CD8-positive, alpha-beta memory T cell (primary cell): ENCODE results near the gene CBLN2. TPM values are rescaled to one million over a fixed set of nuclear protein-coding genes. Genes with fewer than 3 reads are reported as not detected.

Experiments
- CTCF ChIA-PET: fragments of 350-600 bp; sonication (Branson Sonifier 250); formaldehyde crosslinking; loops from one replicate; lab custom pipeline; 2021; ENCODE audit warnings: antibody characterized with exemption; lab: Charles Lee
- POLR2A ChIA-PET: fragments of 350-600 bp; sonication (Branson Sonifier 250); formaldehyde crosslinking; loops from one replicate; lab custom pipeline; 2021; ENCODE audit warnings: antibody characterized with exemption; lab: Charles Lee
- DNase-seq, 5 donors: peaks; one replicate each; pipeline versions ENCODE4 v3.0.0 to v3.0.0-alpha.2; 2020 to 2022; ENCODE audit warnings: mixed read lengths in 1 of 5
- H3K27ac ChIP-seq: one replicate; pipeline ENCODE4 v1.7.0; 2013; ENCODE audit warnings: low read depth, mild to moderate bottlenecking, low read length, moderate library complexity
- H3K27me3 ChIP-seq: 2 replicates; pipeline ENCODE4 v1.7.0; 2013; ENCODE audit warnings: low read length, mild to moderate bottlenecking; ENCODE audit not compliant: insufficient read depth, poor library complexity, severe bottlenecking
- H3K36me3 ChIP-seq: 2 replicates; pipeline ENCODE4 v1.7.0; 2013; ENCODE audit warnings: mild to moderate bottlenecking, low read length, moderate library complexity; ENCODE audit not compliant: insufficient read depth
- H3K4me1 ChIP-seq: 2 replicates; pipeline ENCODE4 v1.7.0; 2013; ENCODE audit warnings: mild to moderate bottlenecking, low read length, moderate library complexity; ENCODE audit not compliant: insufficient read depth
- H3K4me3 ChIP-seq: 2 replicates; pipeline ENCODE4 v1.7.0; 2013; ENCODE audit warnings: mild to moderate bottlenecking, low read length
- H3K9me3 ChIP-seq: 2 replicates; pipeline ENCODE4 v1.7.0; 2013; ENCODE audit warnings: mild to moderate bottlenecking, low read length
- H3K27ac Mint-ChIP-seq, 8 donors: one replicate each; pipeline ENCODE4 v1.8.0; 2020 to 2021; ENCODE audit warnings: mixed read lengths in 8 of 8, mild to moderate bottlenecking in 6 of 8, inconsistent platforms in 3 of 8, moderate library complexity in 3 of 8
- H3K27me3 Mint-ChIP-seq, 2 donors: one replicate each; pipeline ENCODE4 v1.8.0; 2020 to 2021; ENCODE audit warnings: mixed read lengths in 2 of 2, mild to moderate bottlenecking in 1 of 2, moderate library complexity in 1 of 2
- H3K36me3 Mint-ChIP-seq, 3 donors: one replicate each; pipeline ENCODE4 v1.8.0; 2020 to 2021; ENCODE audit warnings: mixed read lengths in 3 of 3, inconsistent platforms in 1 of 3, mild to moderate bottlenecking in 1 of 3
- H3K4me1 Mint-ChIP-seq, 3 donors: one replicate each; pipeline ENCODE4 v1.8.0; 2020 to 2021; ENCODE audit warnings: mixed read lengths in 3 of 3, inconsistent platforms in 1 of 3, mild to moderate bottlenecking in 1 of 3
- H3K4me3 Mint-ChIP-seq, 7 donors: one replicate each; pipeline ENCODE4 v1.8.0; 2020 to 2021; ENCODE audit warnings: mixed read lengths in 7 of 7, mild to moderate bottlenecking in 6 of 7, moderate library complexity in 4 of 7, inconsistent platforms in 2 of 7
- H3K9me3 Mint-ChIP-seq, 5 donors: one replicate each; pipeline ENCODE4 v1.8.0; 2020 to 2022; ENCODE audit warnings: mixed read lengths in 5 of 5, mild to moderate bottlenecking in 3 of 5, moderate library complexity in 2 of 5, inconsistent platforms in 1 of 5
- polyA plus RNA-seq: library from polyadenylated mRNA; unstranded; fragments of 300-500 nt; fragmentation: Illumina TruSeq; gene quantifications from one replicate; pipeline ENCODE4 v1.2.3, GENCODE V29; 2021
- total RNA-seq, 2 experiments: library from RNA; stranded (reverse); gene quantifications; one replicate each; pipeline ENCODE4 v1.2.3, GENCODE V29; 2021

CBLN2 gene
- total and polyA plus RNA-seq, 3 experiments from 2014 or later = not detected

DNA sequence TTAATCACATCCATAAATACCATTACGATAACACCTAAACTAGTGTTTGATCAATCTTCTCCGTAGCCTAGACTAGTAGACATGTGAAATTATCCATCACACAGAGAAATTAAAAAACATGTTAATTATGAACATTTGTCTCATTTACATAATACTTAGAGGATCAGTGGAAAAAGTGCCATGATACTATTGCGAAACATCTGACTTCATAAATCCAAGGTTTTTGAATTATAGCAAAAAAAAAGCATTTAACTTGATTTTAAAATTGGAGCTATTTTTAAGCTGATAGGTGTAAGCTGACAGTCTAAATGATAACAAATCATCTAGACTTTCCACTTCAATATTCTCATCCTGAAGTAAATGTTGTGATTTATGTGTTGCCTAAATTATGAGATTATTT is 51.6 kb downstream of the CBLN2 start:
- Mint-ChIP-seq H3K9me3 (peaks cover 0 to 6% (median 2%) of the 10 kb centered on the region in 5 donors), H3K27me3 (no peaks in the 10 kb centered on the region), H3K4me1 (no peaks in the 10 kb centered on the region), H3K4me3 (no peak overlapping the region), H3K27ac (no peak overlapping the region), H3K36me3 (no peaks in the 10 kb centered on the region)
- Histone ChIP-seq H3K9me3 (no peaks in the 10 kb centered on the region), H3K36me3 (no peaks in the 10 kb centered on the region), H3K27me3 (no peaks in the 10 kb centered on the region), H3K27ac (no peak overlapping the region), H3K4me1 (no peaks in the 10 kb centered on the region), H3K4me3 (no peak overlapping the region)
- CTCF ChIA-PET = no interaction called here
- no peak for DNase-seq
- POLR2A ChIA-PET = no interaction called here
